ENCODE measurements around the gene DYDC2.
"Not testable (repeated sequence)": the region's sequence is repeated elsewhere in the genome, so short reads cannot be mapped to it uniquely, and the experiment has no call there.

The DYDC2 gene

DNA sequence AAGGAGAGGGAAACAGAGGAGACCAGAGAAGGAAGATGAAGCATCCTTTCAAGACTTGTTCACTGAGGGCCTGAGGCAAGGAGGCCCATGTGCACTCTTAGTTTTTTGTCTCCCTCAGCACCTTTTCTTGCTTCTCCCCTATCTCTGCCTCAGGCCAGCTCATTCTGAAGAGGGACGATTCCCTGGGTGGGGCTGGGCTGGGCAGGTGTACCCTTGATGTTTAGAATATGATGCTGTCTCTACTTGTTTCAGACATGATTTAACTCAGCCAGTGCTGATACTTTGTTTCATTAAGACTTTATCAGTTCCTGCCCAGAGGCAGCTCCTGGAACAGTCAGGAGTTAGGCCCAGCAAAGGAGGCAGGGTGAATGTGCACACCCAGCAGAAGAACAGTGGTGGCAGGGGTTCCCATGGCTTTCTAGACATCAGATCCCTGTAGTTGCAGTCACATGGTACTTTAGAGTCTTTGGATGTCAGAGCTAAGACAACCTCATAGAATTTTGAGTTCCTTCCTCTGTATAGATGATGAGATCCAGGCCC lies 55.2 kb downstream of the DYDC2 start:
- no peak overlapping the region for H3K27ac ChIP-seq
- no peak for TF ChIP-seq ZFX (IDR thresholded peaks at IDR 0.05; ENCODE audit: borderline replicate concordance)
- TF ChIP-seq, protein P1, sequence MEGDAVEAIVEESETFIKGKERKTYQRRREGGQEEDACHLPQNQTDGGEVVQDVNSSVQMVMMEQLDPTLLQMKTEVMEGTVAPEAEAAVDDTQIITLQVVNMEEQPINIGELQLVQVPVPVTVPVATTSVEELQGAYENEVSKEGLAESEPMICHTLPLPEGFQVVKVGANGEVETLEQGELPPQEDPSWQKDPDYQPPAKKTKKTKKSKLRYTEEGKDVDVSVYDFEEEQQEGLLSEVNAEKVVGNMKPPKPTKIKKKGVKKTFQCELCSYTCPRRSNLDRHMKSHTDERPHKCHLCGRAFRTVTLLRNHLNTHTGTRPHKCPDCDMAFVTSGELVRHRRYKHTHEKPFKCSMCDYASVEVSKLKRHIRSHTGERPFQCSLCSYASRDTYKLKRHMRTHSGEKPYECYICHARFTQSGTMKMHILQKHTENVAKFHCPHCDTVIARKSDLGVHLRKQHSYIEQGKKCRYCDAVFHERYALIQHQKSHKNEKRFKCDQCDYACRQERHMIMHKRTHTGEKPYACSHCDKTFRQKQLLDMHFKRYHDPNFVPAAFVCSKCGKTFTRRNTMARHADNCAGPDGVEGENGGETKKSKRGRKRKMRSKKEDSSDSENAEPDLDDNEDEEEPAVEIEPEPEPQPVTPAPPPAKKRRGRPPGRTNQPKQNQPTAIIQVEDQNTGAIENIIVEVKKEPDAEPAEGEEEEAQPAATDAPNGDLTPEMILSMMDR (IDR thresholded peaks at IDR 0.05), result no peak

DNA sequence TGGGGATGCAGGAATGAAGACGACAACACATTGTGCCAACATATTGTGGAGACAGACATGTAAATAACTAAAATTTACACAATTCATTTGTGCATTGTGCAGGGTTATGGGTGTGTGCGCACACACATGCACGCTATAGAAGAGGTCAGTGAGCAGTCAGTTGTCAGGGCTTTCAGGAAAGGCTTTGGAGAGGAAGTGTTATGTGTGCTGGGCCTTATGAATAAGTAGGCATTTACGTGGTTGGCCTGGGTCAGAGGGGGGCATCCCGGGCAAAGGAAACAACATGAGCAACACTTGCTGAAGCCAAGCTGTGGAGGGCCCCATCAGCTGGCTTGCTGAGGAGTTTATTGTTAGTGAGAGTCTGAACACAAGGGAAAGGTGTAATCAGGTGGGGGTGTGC lies 55.9 kb downstream of the DYDC2 start:
- no peak overlapping the region for H3K27ac ChIP-seq
- no peak for TF ChIP-seq ZFX (IDR thresholded peaks at IDR 0.05; ENCODE audit: borderline replicate concordance)
- TF ChIP-seq, protein P1 (IDR thresholded peaks at IDR 0.05), result no peak

DNA sequence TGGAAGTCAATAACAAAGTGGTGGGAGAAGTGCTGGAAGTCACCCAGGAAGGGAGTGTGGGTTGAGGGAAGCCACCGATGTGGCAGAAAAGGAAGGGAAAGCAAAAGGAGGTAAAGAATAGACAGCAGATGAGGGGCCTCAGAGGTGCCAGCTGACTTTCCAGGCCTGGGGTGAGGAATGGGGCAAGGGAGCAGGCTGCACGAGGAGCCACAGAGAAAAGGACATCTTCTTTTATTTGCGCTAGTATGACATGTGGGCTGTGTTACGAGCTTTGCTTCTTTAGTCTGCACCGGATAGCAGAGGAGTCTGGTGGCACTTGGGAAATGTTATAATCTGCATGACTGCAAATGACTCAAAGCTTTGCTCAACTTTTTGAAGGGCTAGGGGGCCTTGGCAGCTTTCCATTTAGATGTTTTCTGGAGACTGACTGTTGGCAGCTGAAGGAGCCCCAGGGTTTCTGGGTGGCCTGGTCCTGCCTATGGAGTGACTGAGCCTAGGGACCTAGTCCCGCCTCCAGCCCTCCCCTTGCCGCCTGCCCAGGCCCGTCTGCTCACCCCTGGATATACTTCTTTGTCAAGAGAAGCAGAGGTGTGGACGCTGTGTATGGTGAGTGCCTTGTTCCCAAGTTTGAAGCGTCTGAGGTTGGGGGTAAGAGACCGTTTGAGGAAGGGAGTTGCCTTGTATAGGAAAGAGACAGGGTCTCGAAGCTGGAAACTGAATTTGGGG lies 56.9 kb downstream of the DYDC2 start:
- TF ChIP-seq, protein P1 (IDR thresholded peaks at IDR 0.05), result no peak
- no peak for TF ChIP-seq ZFX (IDR thresholded peaks at IDR 0.05; ENCODE audit: borderline replicate concordance)
- H3K27ac ChIP-seq, result no peak overlapping the region

DNA sequence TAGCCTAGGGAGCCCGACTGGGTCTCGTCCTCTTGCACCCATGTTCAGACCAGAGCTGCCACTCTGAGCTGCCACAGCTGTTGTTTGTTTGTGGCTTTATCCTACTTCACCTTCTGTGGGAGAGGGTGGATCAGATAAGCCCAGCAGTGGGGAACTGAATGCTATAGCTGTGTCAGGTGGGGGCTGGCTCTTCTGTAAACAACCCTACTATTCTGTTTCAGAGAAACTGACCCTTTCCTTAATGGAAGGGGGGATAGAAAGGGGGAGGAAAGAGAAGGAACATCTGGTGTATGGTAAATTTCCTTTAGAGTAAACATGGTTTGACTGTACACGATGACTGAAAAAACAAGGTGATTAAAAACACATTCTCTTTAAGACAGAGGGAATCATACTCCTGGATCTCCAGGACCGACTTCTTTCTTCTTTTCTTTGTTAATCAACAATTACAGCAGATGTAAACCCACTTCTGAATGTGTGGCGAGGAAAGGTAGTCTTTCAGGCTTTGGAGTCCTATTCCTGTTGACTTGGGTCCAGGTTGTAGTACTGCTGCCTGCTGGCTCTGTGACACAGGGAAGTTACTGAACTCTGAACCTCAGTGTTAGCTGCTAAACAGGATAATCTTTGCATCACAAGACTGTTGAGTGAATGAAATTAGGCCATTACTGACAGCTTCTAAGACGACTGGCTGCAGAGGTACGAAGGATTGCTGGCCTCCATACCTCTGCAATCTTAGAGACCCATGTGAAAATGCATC lies 57.7 kb downstream of the DYDC2 start:
- TF ChIP-seq, protein P1 (IDR thresholded peaks at IDR 0.05), result no peak
- no peak for TF ChIP-seq ZFX (IDR thresholded peaks at IDR 0.05; ENCODE audit: borderline replicate concordance)
- H3K27ac ChIP-seq, result no peak overlapping the region

DNA sequence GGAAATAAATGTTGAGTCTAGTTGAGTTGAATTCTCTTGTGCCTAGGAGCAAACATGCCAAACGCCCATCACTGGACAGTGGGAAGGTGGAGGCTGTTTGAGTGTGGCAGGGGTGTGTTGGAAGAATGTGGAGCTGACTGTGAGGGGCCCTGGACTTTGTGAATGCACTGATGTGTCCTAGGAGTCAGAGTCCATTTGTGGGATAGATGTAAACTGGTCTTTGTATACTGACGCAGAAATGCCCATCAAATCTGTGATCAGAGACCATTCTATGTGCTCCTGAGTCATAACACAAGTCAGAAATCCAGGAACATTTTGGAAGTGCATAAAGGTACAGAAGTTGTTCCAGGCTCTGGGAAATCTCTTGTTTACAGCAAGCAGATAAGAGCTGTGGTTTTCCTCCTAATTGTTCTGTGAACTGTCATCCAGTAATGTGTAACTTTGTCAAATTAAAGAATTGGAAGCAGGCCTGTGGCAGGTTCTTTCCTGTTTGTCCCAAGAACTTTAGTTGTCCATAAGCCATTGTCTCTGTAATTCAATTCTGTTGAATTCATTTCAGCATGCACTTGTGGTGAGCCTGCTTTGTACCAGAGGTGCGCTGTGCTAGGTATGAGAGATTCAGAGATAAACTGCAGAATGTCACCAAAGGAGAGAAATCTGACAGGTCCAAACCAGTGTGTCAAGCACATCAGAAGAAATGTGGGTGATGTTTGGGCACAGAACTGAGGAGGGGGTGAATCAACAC lies 59.3 kb downstream of the DYDC2 start:
- no peak overlapping the region for H3K27ac ChIP-seq

DNA sequence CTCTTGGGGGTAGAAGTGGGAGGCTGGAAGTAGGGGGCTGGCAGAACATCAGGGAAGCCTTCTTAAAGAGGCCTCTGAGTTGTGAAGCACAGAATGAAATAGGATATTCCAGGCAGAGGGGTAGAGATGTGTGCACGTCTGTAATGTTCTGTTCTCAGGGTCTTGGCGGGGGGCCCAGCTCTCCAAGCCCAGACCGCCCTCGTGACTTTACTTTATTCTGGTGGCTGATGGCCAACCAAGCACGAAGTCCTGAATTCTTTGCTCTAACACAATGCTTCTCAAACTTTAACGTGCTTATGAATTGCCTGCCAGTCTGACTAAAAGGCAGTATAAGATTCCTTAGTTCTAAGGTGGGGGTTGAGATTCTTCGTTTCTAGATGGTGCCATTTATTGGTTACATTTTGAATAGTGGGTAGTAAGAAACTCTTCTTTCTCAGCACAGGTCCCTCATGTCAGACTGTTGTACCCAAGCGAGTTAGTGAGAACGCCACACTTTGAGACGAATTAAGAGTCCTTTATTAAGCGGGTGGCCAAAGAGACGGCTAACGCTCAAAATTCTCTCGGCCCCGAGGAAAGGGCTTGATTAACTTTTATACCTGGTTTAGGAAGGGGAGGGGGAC lies 60.0 kb downstream of the DYDC2 start:
- H3K27ac ChIP-seq, result no peak overlapping the region
- TF ChIP-seq, protein P1 (IDR thresholded peaks at IDR 0.05), result no peak

More for the DNA sequence above, 59.3 kb downstream of the DYDC2 start:
- no peak for TF ChIP-seq ZFX (IDR thresholded peaks at IDR 0.05; ENCODE audit: borderline replicate concordance)

DNA sequence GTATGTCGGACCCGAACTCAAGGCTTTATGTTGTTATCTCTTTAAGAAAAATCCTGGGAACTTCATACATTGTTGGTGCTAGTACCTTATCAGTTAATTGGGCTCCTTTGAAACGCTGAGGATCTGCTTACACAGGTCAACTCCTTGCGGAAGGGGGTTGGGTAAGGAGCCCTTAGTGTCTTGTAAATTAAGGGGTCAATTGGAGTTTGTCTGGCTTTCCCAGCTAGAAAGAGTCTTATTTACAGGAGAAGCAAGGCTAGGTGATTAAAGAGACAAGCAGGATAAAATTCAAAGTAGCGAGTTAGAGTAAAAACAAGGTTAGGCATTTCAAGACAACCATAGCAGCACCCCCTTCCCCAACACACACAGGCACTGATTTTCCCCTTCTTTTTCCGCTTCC lies 60.7 kb downstream of the DYDC2 start:
- not testable (repeated sequence) for H3K27ac ChIP-seq

Data from 22Rv1 (cell line).